GM19238 (cell line): ENCODE measurements around the gene NHSL1.

Experiments
- DNase-seq: peaks from one replicate; pipeline ENCODE4 v3.0.0; 2011; ENCODE audit warnings: low spot score; ENCODE audit not compliant: insufficient read length

Gene NHSL1

GRCh38 chr6:138372711-138373463 is 126.4 kb downstream of the NHSL1 start:
- DNase-seq = no peak
